HG03175 (cell line): ENCODE measurements around the gene CYP2U1.

Experiments used
- ATAC-seq: cut with Tn5 transposase; IDR thresholded peaks from one replicate; pipeline ENCODE4 v1.9.1; 2021; ENCODE audit warnings: mild to moderate bottlenecking, moderate library complexity; ENCODE audit not compliant: unreplicated experiment

Gene CYP2U1

GRCh38 chr4:107977966-107978705, 46.8 kb downstream of the CYP2U1 start:
- ATAC-seq, result no peak

- ATAC-seq, result no peak
These were observed 47.5 kb downstream of the CYP2U1 start for GRCh38 chr4:107978716-107979451.

GRCh38 chr4:107987916-107988762, 56.8 kb downstream of the CYP2U1 start:
- no peak for ATAC-seq

GRCh38 chr4:107988763-107989035, 57.4 kb downstream of the CYP2U1 start:
- no peak for ATAC-seq

GRCh38 chr4:107989162-107989536, 57.8 kb downstream of the CYP2U1 start:
- ATAC-seq, result no peak

- ATAC-seq, result peak; percentile 98
These were observed 58.4 kb downstream of the CYP2U1 start, which contains the start of gene HADH for GRCh38 chr4:107989537-107990386. TSS of gene HADH (plus strand) at chr4:107989889. CDS start at chr4:107989933, 44 bp downstream.

- ATAC-seq, result no peak
These were observed 60.7 kb downstream of the CYP2U1 start for GRCh38 chr4:107991945-107992630.

- peak; percentile 18 for ATAC-seq
These were observed 62.6 kb downstream of the CYP2U1 start for GRCh38 chr4:107993969-107994368.

GRCh38 chr4:107994894-107995293, 63.5 kb downstream of the CYP2U1 start:
- ATAC-seq, result no peak

- ATAC-seq, result no peak
These were observed 65.8 kb downstream of the CYP2U1 start for GRCh38 chr4:107996949-107997788.

- no peak for ATAC-seq
These were observed 66.4 kb downstream of the CYP2U1 start for GRCh38 chr4:107997794-107998193.

GRCh38 chr4:107999932-108000539, 68.7 kb downstream of the CYP2U1 start:
- ATAC-seq, result no peak

GRCh38 chr4:108001540-108002135, 70.3 kb downstream of the CYP2U1 start:
- ATAC-seq, result no peak
